Measurements from ENCODE around the gene LMBRD1.

GRCh38 chr6:69827276-69827893 lies 30.6 kb upstream of the LMBRD1 start:
- TF ChIP-seq, protein P1, sequence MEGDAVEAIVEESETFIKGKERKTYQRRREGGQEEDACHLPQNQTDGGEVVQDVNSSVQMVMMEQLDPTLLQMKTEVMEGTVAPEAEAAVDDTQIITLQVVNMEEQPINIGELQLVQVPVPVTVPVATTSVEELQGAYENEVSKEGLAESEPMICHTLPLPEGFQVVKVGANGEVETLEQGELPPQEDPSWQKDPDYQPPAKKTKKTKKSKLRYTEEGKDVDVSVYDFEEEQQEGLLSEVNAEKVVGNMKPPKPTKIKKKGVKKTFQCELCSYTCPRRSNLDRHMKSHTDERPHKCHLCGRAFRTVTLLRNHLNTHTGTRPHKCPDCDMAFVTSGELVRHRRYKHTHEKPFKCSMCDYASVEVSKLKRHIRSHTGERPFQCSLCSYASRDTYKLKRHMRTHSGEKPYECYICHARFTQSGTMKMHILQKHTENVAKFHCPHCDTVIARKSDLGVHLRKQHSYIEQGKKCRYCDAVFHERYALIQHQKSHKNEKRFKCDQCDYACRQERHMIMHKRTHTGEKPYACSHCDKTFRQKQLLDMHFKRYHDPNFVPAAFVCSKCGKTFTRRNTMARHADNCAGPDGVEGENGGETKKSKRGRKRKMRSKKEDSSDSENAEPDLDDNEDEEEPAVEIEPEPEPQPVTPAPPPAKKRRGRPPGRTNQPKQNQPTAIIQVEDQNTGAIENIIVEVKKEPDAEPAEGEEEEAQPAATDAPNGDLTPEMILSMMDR (IDR thresholded peaks at IDR 0.05) = no peak
- TF ChIP-seq POLR2AphosphoS5 (IDR thresholded peaks at IDR 0.05) = no peak

Data from transverse colon (tissue), 4 donors.